GM20000 (cell line): Measurements from ENCODE around the gene FAM171A1.
"Not testable (repeated sequence)": the region's sequence is repeated elsewhere in the genome, so short reads cannot be mapped to it uniquely, and the experiment has no call there.

Experiments
- DNase-seq: peaks from one replicate; pipeline ENCODE4 v3.0.0; 2012; ENCODE audit warnings: low spot score
- TF ChIP-seq, protein P1 (sequence below): IDR thresholded peaks from 2 replicates; pipeline ENCODE4 v1.5.1; 2012; ENCODE audit warnings: mild to moderate bottlenecking, control low read depth; ENCODE audit errors: extremely low read depth, missing control alignments

Gene FAM171A1

DNA sequence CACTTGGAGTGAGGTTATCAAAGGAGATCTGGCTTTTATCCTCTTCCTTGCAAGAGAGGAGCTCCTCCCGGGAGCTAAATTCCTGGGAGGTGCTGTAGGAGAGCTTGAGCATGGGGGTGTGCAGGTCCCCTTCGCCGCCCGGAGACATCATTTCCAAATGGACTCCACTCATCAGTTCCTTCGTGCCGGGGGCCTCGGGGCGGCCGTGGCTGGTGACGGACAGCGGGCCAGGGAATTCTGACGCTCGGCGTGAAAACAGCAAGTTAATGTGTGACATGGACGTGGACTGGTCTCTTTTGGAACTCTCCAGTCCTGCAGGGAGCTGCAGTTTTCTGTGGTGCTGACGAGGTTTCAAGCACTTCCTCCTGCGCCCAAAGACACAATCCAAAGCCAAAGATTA, 156.9 kb downstream of the FAM171A1 start:
- no peak for DNase-seq
- TF ChIP-seq, protein P1, sequence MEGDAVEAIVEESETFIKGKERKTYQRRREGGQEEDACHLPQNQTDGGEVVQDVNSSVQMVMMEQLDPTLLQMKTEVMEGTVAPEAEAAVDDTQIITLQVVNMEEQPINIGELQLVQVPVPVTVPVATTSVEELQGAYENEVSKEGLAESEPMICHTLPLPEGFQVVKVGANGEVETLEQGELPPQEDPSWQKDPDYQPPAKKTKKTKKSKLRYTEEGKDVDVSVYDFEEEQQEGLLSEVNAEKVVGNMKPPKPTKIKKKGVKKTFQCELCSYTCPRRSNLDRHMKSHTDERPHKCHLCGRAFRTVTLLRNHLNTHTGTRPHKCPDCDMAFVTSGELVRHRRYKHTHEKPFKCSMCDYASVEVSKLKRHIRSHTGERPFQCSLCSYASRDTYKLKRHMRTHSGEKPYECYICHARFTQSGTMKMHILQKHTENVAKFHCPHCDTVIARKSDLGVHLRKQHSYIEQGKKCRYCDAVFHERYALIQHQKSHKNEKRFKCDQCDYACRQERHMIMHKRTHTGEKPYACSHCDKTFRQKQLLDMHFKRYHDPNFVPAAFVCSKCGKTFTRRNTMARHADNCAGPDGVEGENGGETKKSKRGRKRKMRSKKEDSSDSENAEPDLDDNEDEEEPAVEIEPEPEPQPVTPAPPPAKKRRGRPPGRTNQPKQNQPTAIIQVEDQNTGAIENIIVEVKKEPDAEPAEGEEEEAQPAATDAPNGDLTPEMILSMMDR, result no peak

DNA sequence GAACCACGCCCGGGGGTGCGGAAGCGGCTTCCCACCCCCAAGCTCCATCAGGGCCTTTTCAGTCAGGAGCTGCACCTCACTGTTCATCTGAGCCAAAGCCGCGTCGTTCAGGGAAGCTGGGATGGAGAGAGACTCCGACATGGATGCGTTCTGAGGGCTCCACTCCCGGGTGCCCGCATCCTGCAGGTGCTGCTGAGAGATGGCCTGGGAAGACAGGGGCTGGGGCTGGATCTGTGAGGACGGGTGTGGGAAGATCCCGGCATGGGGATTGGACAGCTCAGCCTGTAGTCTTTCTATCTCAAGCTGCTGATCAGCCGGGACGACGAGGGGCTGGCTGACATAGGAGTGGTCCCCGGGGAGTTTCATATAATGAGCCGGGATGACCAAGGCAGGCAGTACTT, 157.6 kb downstream of the FAM171A1 start:
- no peak for DNase-seq
- TF ChIP-seq, protein P1, result no peak

DNA sequence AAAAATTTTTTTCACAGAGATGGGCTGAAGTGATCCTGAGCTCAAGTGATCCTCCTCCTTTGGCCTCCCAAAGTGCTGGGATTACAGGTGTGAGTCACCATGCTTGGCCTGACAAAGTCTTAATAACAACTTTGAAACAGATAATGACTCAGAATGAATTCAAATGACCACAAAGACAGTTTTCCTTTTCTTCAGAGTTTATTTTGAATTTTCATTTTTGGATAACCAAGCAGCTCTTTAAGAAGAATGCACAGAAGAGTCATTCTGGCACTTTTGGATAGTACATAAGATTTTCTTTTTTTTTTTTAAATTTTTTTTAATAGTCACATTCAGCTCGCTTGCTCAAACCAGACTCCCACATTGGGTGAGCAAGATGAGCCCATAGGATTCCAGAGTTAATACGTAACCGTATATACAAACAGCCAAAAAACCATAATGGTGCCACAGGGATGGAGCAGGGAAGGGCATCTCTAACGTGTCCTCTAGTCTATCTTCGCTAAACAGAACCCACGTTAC, 159.6 kb downstream of the FAM171A1 start:
- TF ChIP-seq, protein P1, result no peak
- DNase-seq, result no peak

DNA sequence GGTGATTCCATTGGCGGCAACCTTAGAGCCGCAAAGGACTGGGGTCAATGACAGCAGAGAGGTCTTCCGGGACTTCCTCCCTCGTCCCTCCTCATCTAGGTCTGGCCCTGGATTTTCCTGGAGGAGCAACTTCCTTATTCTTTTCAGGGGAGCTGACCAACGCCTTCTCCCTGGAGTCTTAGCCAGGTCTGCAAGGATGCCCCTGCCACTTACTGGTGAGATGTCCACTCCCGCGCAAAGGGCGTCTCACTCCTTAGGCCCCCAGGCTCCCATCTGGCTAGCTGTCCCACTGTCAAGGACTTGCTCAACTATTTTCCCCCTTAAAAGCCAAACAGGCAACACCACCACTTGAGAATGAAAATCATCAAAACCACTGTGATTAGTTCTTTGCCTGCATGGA, 160.6 kb downstream of the FAM171A1 start:
- TF ChIP-seq, protein P1, result no peak
- DNase-seq, result no peak

DNA sequence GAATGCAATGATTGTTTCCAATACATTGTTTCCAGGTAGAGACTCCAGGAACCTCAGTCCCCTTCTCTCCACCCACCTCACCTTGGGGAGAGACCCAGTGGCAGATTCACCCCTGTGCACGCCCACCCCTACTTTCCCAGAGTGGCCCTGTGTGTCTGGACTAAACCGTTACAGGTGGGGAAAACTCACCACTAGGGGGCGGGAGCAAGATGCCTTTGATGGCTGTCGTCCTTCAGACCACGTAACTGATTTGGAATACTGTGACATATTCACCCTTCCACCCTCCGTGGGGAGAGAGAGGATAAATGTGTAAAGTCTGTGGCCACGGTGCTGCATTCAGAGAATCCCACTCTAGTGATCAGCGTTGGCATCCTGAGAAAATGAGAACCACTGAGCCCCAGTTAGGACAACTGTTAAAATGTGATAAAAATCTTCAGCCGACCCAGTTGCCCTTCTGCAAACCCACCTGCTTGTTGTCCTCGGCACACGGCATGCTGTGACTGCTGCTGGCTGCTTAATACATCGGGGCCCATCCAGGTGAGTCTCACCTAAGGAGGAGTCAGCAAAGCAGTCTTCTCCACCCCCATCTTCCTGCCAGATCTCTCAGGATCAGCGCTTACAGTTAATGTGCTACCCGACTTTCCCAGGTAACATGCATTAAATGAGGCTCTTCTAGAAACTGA, 161.1 kb downstream of the FAM171A1 start:
- TF ChIP-seq, protein P1, result peak; percentile 74
- DNase-seq, result peak; percentile 78

DNA sequence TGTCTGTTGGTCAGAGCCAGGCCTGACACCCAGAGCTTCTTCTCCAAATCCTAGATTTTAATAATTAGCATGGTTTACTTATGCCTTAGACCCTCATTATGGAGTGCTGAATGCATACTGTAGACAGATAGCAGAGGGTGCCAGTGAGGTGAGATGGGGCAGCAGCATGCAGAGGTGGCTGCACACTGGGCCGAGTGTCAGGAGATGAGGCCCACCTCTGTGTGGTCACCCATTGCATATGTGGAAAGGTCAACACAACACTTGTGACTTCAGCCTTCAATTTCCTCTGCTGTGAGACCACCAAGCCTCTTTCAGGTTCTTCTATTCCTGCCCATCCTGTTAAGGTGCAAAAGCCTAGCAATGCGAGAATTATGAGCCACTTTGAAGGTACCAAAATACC, 162.9 kb downstream of the FAM171A1 start:
- TF ChIP-seq, protein P1, result no peak
- DNase-seq, result no peak

DNA sequence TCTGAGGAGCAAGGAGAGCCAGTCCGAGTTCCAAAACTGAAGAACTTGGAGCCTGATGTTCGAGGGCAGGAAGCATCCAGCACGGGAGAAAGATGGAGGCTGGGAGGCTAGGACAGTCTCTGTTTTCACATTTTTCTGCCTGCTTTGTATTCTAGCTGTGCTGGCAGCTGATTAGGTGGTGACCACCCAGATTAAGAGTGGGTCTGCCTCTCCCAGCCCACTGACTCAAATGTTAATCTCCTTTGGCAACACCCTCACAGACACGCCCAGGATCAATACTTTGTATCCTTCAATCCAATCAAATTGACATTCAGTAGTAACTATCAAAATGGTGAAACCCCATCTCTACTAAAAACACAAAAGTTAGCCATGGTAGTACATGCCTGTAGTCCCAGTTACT, 163.7 kb downstream of the FAM171A1 start:
- not testable (repeated sequence) for DNase-seq

DNA sequence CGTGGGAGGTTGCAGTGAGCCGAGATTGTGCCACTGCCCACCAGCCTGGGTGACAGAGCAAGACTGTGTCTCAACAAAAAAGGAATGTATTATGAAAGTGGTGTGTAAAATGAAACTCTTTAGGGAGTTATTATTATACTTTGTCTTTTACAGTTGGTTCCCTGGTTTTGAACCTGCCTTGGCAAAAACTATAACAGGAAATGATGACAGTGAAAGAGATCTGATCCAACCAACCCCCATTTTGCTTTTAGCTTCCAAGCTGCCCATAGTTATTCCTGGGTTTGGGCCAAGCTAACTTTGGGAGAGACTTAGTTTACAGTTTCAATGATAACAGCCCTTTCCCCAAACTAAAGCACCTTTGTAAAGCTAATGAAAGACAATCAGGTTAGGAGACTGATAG, 168.4 kb downstream of the FAM171A1 start:
- TF ChIP-seq, protein P1, result no peak
- no peak for DNase-seq

DNA sequence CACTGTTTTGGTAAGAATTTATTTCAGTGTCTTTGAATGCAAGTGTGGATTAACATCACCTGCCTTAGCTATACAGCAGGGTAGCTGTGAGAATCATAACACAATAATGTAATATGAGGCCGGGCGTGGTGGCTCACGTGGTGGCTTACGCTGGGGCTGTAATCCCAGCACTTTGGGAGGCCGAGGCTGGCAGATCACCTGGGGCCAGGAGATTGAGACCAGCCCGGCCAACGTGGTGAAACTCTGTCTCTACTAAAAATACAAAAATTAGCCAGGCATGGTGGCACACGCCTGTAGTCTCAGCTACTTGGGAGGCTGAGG, 168.8 kb downstream of the FAM171A1 start:
- not testable (repeated sequence) for DNase-seq
